Measurements from ENCODE around the gene HDAC4. TPM values are rescaled to one million over a fixed set of nuclear protein-coding genes. Genes with fewer than 3 reads are reported as not detected.

The HDAC4 gene
- total RNA-seq, 1 experiment from 2014 or later = 32.0 TPM

- H2BK120ac ChIP-seq (ENCODE audit: low read depth, low read length, poor library complexity, severe bottlenecking) = no peak overlapping the region
- no peak overlapping the region for H2BK20ac ChIP-seq (ENCODE audit: low read depth, low read length, poor library complexity, severe bottlenecking)
- Mint-ChIP-seq H3K4me1 (peaks cover 24 to 25% of the 10 kb centered on the region in 2 experiments), H3K4me3 (no peak overlapping the region), H3K36me3 (ENCODE audit: insufficient read depth in 1 of 3, low read depth in 3 of 3) (no peaks in the 10 kb centered on the region), H3K27ac (no peak overlapping the region), H3K9me3 (no peaks in the 10 kb centered on the region), H3K27me3 (ENCODE audit: low read depth) (no peaks in the 10 kb centered on the region)
- H3K79me2 ChIP-seq (ENCODE audit: insufficient read depth, low read length) = peaks cover 3% of the 10 kb centered on the region; the same call in 1 of the 2 replicates
- H4K91ac ChIP-seq (ENCODE audit: insufficient read length, low read depth, low read length) = no peak overlapping the region
- TF ChIP-seq, protein P1, sequence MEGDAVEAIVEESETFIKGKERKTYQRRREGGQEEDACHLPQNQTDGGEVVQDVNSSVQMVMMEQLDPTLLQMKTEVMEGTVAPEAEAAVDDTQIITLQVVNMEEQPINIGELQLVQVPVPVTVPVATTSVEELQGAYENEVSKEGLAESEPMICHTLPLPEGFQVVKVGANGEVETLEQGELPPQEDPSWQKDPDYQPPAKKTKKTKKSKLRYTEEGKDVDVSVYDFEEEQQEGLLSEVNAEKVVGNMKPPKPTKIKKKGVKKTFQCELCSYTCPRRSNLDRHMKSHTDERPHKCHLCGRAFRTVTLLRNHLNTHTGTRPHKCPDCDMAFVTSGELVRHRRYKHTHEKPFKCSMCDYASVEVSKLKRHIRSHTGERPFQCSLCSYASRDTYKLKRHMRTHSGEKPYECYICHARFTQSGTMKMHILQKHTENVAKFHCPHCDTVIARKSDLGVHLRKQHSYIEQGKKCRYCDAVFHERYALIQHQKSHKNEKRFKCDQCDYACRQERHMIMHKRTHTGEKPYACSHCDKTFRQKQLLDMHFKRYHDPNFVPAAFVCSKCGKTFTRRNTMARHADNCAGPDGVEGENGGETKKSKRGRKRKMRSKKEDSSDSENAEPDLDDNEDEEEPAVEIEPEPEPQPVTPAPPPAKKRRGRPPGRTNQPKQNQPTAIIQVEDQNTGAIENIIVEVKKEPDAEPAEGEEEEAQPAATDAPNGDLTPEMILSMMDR (conservative IDR thresholded peaks at IDR 0.05) = no peak
- no peaks in the 10 kb centered on the region for H3K79me1 ChIP-seq (ENCODE audit: insufficient read depth, low read depth, low read length, poor library complexity, severe bottlenecking)
- DNase-seq = no peak
- H3K27me3 ChIP-seq (ENCODE audit: insufficient read depth, low read length) = no peaks in the 10 kb centered on the region
- no peak overlapping the region for H3K14ac ChIP-seq (ENCODE audit: insufficient read depth, low read length)
- no peak overlapping the region for H2AK5ac ChIP-seq (ENCODE audit: insufficient read length, low read length)
- H3K18ac ChIP-seq (ENCODE audit: insufficient read length, low read depth, low read length) = no peak overlapping the region
- H2BK15ac ChIP-seq (ENCODE audit: low read depth, low read length) = no peak overlapping the region
- no peak overlapping the region for H3K56ac ChIP-seq (ENCODE audit: insufficient read length, low read depth, low read length)
- no peaks in the 10 kb centered on the region for H4K20me1 ChIP-seq (ENCODE audit: control insufficient read depth, insufficient read depth, insufficient read length)
- H3K4ac ChIP-seq (ENCODE audit: low read depth, low read length) = no peak overlapping the region
- H3K23ac ChIP-seq (ENCODE audit: insufficient read length, low read depth, low read length) = no peak overlapping the region
- H2BK12ac ChIP-seq (ENCODE audit: insufficient read length, low read depth, low read length) = no peak overlapping the region
- no peak overlapping the region for H2BK5ac ChIP-seq (ENCODE audit: insufficient read length, low read length)
- H4K8ac ChIP-seq (replicated peaks; ENCODE audit: insufficient read length, low read depth, low read length) = no peak overlapping the region
- WGBS (ENCODE audit: extremely low coverage, insufficient read length, low lambda C conversion rate) = no CpG with 5 or more reads among the region's 29 CpGs
- H3K23me2 ChIP-seq (ENCODE audit: insufficient read length, low read depth, low read length, poor library complexity, severe bottlenecking) = no peaks in the 10 kb centered on the region
- no peak overlapping the region for H3K4me2 ChIP-seq (ENCODE audit: insufficient read depth, insufficient read length, low read length)
- no peak overlapping the region for H4K5ac ChIP-seq (ENCODE audit: insufficient read length, low read depth, low read length)
- no peak overlapping the region for H3T11ph ChIP-seq (ENCODE audit: low read length)
- H3K27ac ChIP-seq (ENCODE audit: insufficient read length, low read depth, low read length) = no peak overlapping the region
- H3K9ac ChIP-seq (ENCODE audit: extremely low read depth, insufficient read length, low read length) = no peak overlapping the region
- no peak overlapping the region for H2AFZ ChIP-seq (ENCODE audit: low read length)
- H3K9me3 ChIP-seq (ENCODE audit: control insufficient read depth, low read depth, low read length) = no peaks in the 10 kb centered on the region
- no peaks in the 10 kb centered on the region; the same call in 1 of the 2 replicates for H3K4me1 ChIP-seq (ENCODE audit: insufficient read depth, low read length)
Measured at GRCh38 chr2:239283288-239283945, 117.4 kb downstream of the HDAC4 start.
